NT2/D1 (cell line): ENCODE results near the gene SYP.

Experiments
- SUZ12 ChIP-seq: IDR thresholded peaks from 2 replicates; pipeline ENCODE4 v1.6.1; 2011; ENCODE audit not compliant: insufficient read length, insufficient read depth; ENCODE audit errors: extremely low read depth
- YY1 ChIP-seq: IDR thresholded peaks from 2 replicates; pipeline ENCODE4 v1.6.1; 2011; ENCODE audit not compliant: insufficient read length, insufficient read depth
- ZNF274 ChIP-seq: IDR thresholded peaks from 2 replicates; pipeline ENCODE4 v1.6.1; 2011; ENCODE audit warnings: mild to moderate bottlenecking, low read depth, low read length

DNA sequence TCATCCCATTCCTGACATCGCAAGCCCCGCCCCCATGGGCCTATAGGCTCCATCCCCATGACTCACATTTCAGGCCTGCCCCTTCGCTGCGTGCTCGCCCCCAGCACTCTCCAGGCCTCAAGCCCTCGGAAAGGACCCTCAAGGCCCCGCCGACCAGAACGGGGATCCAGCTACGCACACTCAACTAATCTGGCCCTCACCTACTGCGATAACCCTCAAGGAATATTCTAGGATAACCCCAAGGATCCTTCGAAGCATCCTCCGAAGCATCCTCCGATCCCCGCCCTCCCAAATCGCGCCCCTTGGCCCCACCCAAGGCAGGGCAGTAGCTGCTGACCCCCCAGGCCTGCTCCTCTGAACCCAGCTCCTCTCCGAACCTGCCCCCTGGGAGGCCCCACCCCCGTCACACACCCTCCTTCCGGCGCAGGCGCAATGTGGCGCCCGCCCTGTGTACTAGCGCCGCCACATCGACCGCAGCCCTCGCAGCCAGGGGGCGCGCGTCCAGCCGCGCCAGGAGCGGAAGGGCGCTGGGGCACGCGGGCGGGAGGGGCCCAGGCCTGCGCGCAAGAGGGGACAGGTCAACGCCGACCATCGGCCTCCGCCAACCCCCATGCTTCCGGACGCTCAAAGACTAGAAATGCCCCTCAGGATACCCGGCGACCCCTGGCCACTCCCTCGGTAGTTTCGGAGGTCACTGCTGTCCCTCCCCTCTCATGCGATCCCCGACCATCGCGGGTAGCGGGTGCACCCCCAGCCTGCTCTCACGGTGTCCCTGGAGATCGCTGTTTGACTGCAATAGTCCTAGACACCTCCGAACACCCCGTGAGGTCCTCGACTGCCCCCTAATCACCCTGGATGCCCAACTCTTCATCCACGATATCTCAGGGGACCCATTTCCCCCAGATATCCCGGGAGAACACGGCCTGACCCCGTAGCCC is 43.8 kb downstream of the SYP start:
- TF ChIP-seq ZNF274 (no peak), YY1 (no peak), SUZ12 (no peak)
